DND-41 (cell line): ENCODE results near the gene DEF6.

ENCODE experiments used
- CTCF ChIP-seq: IDR thresholded peaks from 2 replicates; pipeline ENCODE4 v1.5.1; 2012; ENCODE audit warnings: borderline replicate concordance, low read length, moderate library complexity, mild to moderate bottlenecking; ENCODE audit not compliant: poor library complexity, severe bottlenecking; ENCODE audit errors: extremely low read depth
- EZH2 ChIP-seq: IDR thresholded peaks from 3 replicates; pipeline ENCODE4 v1.6.1; 2012; ENCODE audit warnings: borderline replicate concordance, low read depth, mild to moderate bottlenecking, moderate library complexity, low read length, inconsistent platforms; ENCODE audit not compliant: severe bottlenecking

DNA sequence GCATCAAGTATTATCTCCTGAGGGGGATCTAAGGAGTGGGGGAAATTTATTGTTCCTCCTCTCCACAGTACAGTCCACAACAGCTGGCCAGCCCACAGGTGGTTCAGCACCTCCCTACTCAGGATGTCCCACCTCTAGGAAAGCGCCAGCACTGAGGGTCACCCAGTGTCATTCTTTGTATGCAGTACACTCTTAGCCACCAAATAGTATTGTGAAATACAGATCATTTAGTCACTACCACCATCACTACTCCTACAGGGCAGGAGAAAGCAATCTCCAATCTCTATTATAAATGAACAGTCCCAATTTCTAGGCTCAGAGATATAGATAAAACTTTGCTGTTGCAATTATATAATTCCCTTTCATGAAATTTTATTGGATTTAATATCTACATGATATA lies 44.4 kb upstream of the DEF6 start:
- no peak for TF ChIP-seq CTCF
- TF ChIP-seq EZH2 = no peak
